Heart right ventricle (tissue), 16 donors: ENCODE results near the gene CASQ2. TPM values are rescaled to one million over a fixed set of nuclear protein-coding genes. Genes with fewer than 3 reads are reported as not detected.

Experiments used
- ATAC-seq, 8 donors: fragments of 200-7000 bp; cut with Tn5 transposase; one replicate each; pipeline ENCODE4 v1.9.1; 2020; ENCODE audit warnings: mild to moderate bottlenecking in 8 of 8, moderate library complexity in 8 of 8, moderate number of reproducible peaks in 1 of 8
- DNase-seq, 2 donors: peaks; one replicate each; pipeline ENCODE4 v3.0.0-alpha.2; 2020
- H3K27ac ChIP-seq, 10 donors: fragments of 200-600 bp; sonication (generic) in 2 of 10; one replicate each; pipeline versions ENCODE4 v1.5.0 to v1.8.0; 2020 to 2022; ENCODE audit warnings: mild to moderate bottlenecking in 3 of 10
- H3K27me3 ChIP-seq, 7 donors: fragments of 200-600 bp; one replicate each; pipeline ENCODE4 v1.8.0; 2021 to 2022; ENCODE audit warnings: mild to moderate bottlenecking in 2 of 7
- H3K36me3 ChIP-seq, 9 donors: fragments of 200-600 bp; sonication (generic) in 1 of 9; one replicate each; pipeline versions ENCODE4 v1.5.0 to v1.8.0; 2020 to 2022; ENCODE audit warnings: mild to moderate bottlenecking in 2 of 9
- H3K4me1 ChIP-seq, 9 donors: fragments of 200-600 bp; sonication (generic) in 1 of 9; one replicate each; pipeline versions ENCODE4 v1.5.0 to v1.8.0; 2020 to 2022; ENCODE audit warnings: mild to moderate bottlenecking in 4 of 9
- H3K4me3 ChIP-seq, 10 donors: fragments of 200-600 bp; sonication (generic) in 2 of 10; one replicate each; pipeline versions ENCODE4 v1.5.0 to v1.8.0; 2020 to 2022; ENCODE audit warnings: mild to moderate bottlenecking in 7 of 10, moderate library complexity in 2 of 10
- H3K9me3 ChIP-seq, 11 donors: fragments of 200-600 bp in 10 of 11; sonication (generic) in 2 of 11; one replicate each; pipeline versions ENCODE4 v1.5.0 to v1.8.0; 2013 to 2022; ENCODE audit warnings: mild to moderate bottlenecking in 2 of 11, control low read depth in 1 of 11, moderate library complexity in 1 of 11
- CTCF ChIP-seq, 9 donors: fragments of 200-600 bp; sonication (generic) in 2 of 9; IDR thresholded peaks; one replicate each; pipeline versions ENCODE4 v1.5.0 to v1.8.0; 2021 to 2022; ENCODE audit warnings: antibody characterized with exemption in 9 of 9, mild to moderate bottlenecking in 5 of 9, moderate library complexity in 1 of 9
- WGBS, 2 donors: extraction: QIAGEN DNeasy Blood & Tissue Kit; methylation state at CpG; one replicate each; pipeline ENCODE4 v1.1.7; 2013; ENCODE audit warnings: inconsistent platforms in 1 of 2; 5-methylcytosine and 5-hydroxymethylcytosine counted together
- intact Hi-C, 10 donors: fragments of 100-400 bp; cut with DNase I; formaldehyde crosslinking; loops; one replicate each; pipeline versions ENCODE4 v1.11.1 to v1.14.2; 2022
- long read RNA-seq, 3 donors: library from polyadenylated mRNA; unstranded; transcript quantifications; one replicate each; pipeline ENCODE4 v2.0.0, GENCODE V29; 2020 to 2021
- polyA plus RNA-seq, 2 donors: library from polyadenylated mRNA; stranded (reverse); fragments of 200-250 nt; gene quantifications; one replicate each; pipeline ENCODE4 v1.2.3, GENCODE V29; 2013
- total RNA-seq, 10 donors: library from RNA; stranded (reverse); fragmentation: NEBNext Ultra II Directional in 3 of 10; extraction: Animal tissue kit (Norgen Biotek cat#: 25700) in 3 of 10; gene quantifications; one replicate each; pipeline versions ENCODE4 v1.2.1 to v1.2.4, GENCODE V29; 2021 to 2023
- donor health status: Arrhythmogenic right ventricular cardiomyopathy.
- donor health status: ischemic (EF 13 %, LVEDD 7.1; RV severe dilation, severe dysfunction).
- donor health status: healthy with polysubstance abuse.
- donor health status: DM: no; HTN: yes; CAD: no.
- donor health status: DM: no; HTN: no; CAD: no.
- donor health status: ischemic (EF 25% LVEDD 6.9; RV normal size, moderate dysfunction).
- donor health status: ischemic (EF 25% LVEDD 5.7; RV mildly dilated, moderate dysfunction).
- donor health status: healthy.
- donor health status: DM: yes; HTN: yes; CAD: no.
- donor health status: Ischemic cardiomyopathy.
- donor health status: ischemic (EF 35%, LVEDD 5.7; RV mildly dilated, moderate dysfunction).
- donor health status: nonischemic (EF 11% LVEDD 7.7; RV severe dilation, severe dysfunction).
- donor health status: DM: yes; HTN: yes; CAD: no.
- donor health status: PGD.
- donor health status: ischemic (EF 29% LVEDD 5.4; RV normal size, mild dysfunction).
- donor health status: nonischemic (EF 23%, LVEDD 6.1; RV moderate dilation, normal function).

Gene CASQ2
- total RNA-seq: 1,000 to 10,000 TPM in 8 of 10 donors, 100 to 1,000 TPM in 2; 863 to 1,698 (median 1,199) TPM
- 100 to 1,000 TPM; 443 to 484 TPM for polyA plus RNA-seq
- long read RNA-seq, donor 1, transcript CASQ2-201 (11 exons, 2,674 nt): major isoform, 306 of 390 reads
- long read RNA-seq, donor 1, partial matches to known transcripts: 27 of 390 reads
- long read RNA-seq, donor 1, other reads (novel, unspliced or antisense): 57 of 390 reads
- long read RNA-seq, donor 2, transcript CASQ2-201 (11 exons, 2,674 nt): major isoform, 493 of 641 reads
- long read RNA-seq, donor 2, partial matches to known transcripts: 51 of 641 reads
- long read RNA-seq, donor 2, other reads (novel, unspliced or antisense): 97 of 641 reads
- long read RNA-seq, donor 3, transcript CASQ2-201 (11 exons, 2,674 nt): major isoform, 1,698 of 2,280 reads
- long read RNA-seq, donor 3, partial matches to known transcripts: 158 of 2,280 reads
- long read RNA-seq, donor 3, other reads (novel, unspliced or antisense): 424 of 2,280 reads

- Histone ChIP-seq H3K4me1 (peaks cover 0 to 39% (median 10%) of the 10 kb centered on the region in 9 donors), H3K4me3 (peak within 1 kb of the TSS; percentile 32 to 69 (median 50)), H3K27ac (peak within 1 kb of the TSS; percentile 80 to 97 (median 91)), H3K9me3 (no peaks in the 10 kb centered on the region), H3K27me3 (no peaks in the 10 kb centered on the region), H3K36me3 (no peaks in the 10 kb centered on the region)
- 41 to 45% methylated on average over 8 of the region's 8 CpGs for WGBS, 2 donors
- ATAC-seq: peak; percentile 75 to 91 (median 89)
- peak; percentile 57 to 76 for DNase-seq
- no peak for TF ChIP-seq CTCF (IDR thresholded peaks at IDR 0.05)
- intact Hi-C loops: loop anchor here in 5 of 10 donors (2.0 to 10.0 kb wide), 6 partner anchors 16 to 161 kb away; no protein-coding TSS in a partner anchor
Measured at GRCh38 chr1:115768549-115768948, at the start of gene CASQ2. Gene CASQ2, minus strand, starts transcription at chr1:115768714. Its CDS starts 173 bp downstream, at chr1:115768541.

- H3K9me3 ChIP-seq: peaks cover 0 to 7% (median 0%) of the 10 kb centered on the region in 11 donors
- no peak for TF ChIP-seq CTCF (IDR thresholded peaks at IDR 0.05)
- peak in 4 of 8 donors; percentile 63 to 79 (median 70) for ATAC-seq
- H3K4me3 ChIP-seq: no peak overlapping the region
- peaks cover 0 to 16% (median 2%) of the 10 kb centered on the region in 9 donors for H3K4me1 ChIP-seq
- no peaks in the 10 kb centered on the region for H3K36me3 ChIP-seq
- H3K27me3 ChIP-seq: peaks cover 0 to 9% (median 0%) of the 10 kb centered on the region in 7 donors
- 36 to 40% methylated on average over 3 of the region's 3 CpGs for WGBS, 2 donors
- intact Hi-C loops: loop anchor here in 2 of 10 donors (10.0 kb wide), 2 partner anchors 209 to 679 kb away; no protein-coding TSS in a partner anchor
- no peak for DNase-seq
- no peak overlapping the region for H3K27ac ChIP-seq
Measured at GRCh38 chr1:115815694-115816093, 47.2 kb upstream of the CASQ2 start.

GRCh38 chr1:115814685-115815398, 46.3 kb upstream of the CASQ2 start:
- no peak for DNase-seq
- ATAC-seq: no peak
- 67 to 89% methylated on average over 4 of the region's 4 CpGs for WGBS, 2 donors
- Histone ChIP-seq H3K27ac (no peak overlapping the region), H3K36me3 (no peaks in the 10 kb centered on the region), H3K27me3 (peaks cover 0 to 8% (median 0%) of the 10 kb centered on the region in 7 donors), H3K4me1 (peaks cover 0 to 24% (median 6%) of the 10 kb centered on the region in 9 donors), H3K4me3 (no peak overlapping the region), H3K9me3 (peaks cover 0 to 5% (median 0%) of the 10 kb centered on the region in 11 donors)
- TF ChIP-seq CTCF (IDR thresholded peaks at IDR 0.05): no peak
- intact Hi-C loops: loop anchor here in 5 of 10 donors (5.0 to 10.0 kb wide), 4 partner anchors 162 to 680 kb away; partner anchors contain the start of gene SLC22A15 (in 2 of the 5)

- H3K9me3 ChIP-seq: no peaks in the 10 kb centered on the region
- H3K4me3 ChIP-seq: no peak overlapping the region
- intact Hi-C loops: loop anchor here in 5 of 10 donors (5.0 to 10.0 kb wide), 4 partner anchors 164 to 681 kb away; partner anchors contain the start of gene SLC22A15 (in 2 of the 5)
- no peak for TF ChIP-seq CTCF (IDR thresholded peaks at IDR 0.05)
- no peaks in the 10 kb centered on the region for H3K36me3 ChIP-seq
- no peak overlapping the region for H3K27ac ChIP-seq
- ATAC-seq (no peak), DNase-seq (no peak)
- WGBS, 2 donors: 91 to 97% methylated on average over 1 of the region's 1 CpG
- H3K4me1 ChIP-seq: peaks cover 0 to 30% (median 6%) of the 10 kb centered on the region in 9 donors
- H3K27me3 ChIP-seq: no peaks in the 10 kb centered on the region
Measured at GRCh38 chr1:115813727-115814126, 45.2 kb upstream of the CASQ2 start.
